ENCODE measurements around the gene GMPR2. TPM values are rescaled to one million over a fixed set of nuclear protein-coding genes. Genes with fewer than 3 reads are reported as not detected.
A peak's percentile ranks its signal among the peaks of the same experiment; 100 is the strongest.

Gene GMPR2
- total and polyA plus RNA-seq, 11 donors = 23.9 to 55.9 (median 31.5) TPM

GRCh38 chr14:24195186-24196070, 37.3 kb upstream of the GMPR2 start, which contains the start of gene TM9SF1:
Gene TM9SF1 (minus strand): TSS chr14:24195441. CDS start chr14:24195019, 422 bp downstream.
- DNase-seq (peak; percentile 89 to 95 (median 93)), ATAC-seq (peak; percentile 89 to 96 (median 94))
- Histone ChIP-seq H3K9me3 (no peaks in the 10 kb centered on the region), H3K27me3 (no peaks in the 10 kb centered on the region), H3K27ac (peak within 1 kb of the TSS; percentile 95 to 100 (median 98)), H3K4me3 (peak within 1 kb of the TSS; percentile 67 to 99 (median 92)), H3K36me3 (peaks cover 0 to 35% (median 23%) of the 10 kb centered on the region in 9 donors), H3K4me1 (peaks cover 2 to 51% (median 24%) of the 10 kb centered on the region in 12 donors)
- TF ChIP-seq POLR2A (IDR thresholded peaks at IDR 0.05) (peak in 1 of 2 donors; percentile 68), CTCF (IDR thresholded peaks at IDR 0.05) (no peak)
- intact Hi-C loops (cut with DNase I) = loop anchor here in 1 of 10 donors (2.0 kb wide), 1 partner anchor 37 kb away; the partner anchor contains the start of genes GMPR2 and NEDD8
- WGBS, 4 donors = 0 to 1% (median 1%) methylated on average over 54 to 89 of the region's 89 CpGs

DNA sequence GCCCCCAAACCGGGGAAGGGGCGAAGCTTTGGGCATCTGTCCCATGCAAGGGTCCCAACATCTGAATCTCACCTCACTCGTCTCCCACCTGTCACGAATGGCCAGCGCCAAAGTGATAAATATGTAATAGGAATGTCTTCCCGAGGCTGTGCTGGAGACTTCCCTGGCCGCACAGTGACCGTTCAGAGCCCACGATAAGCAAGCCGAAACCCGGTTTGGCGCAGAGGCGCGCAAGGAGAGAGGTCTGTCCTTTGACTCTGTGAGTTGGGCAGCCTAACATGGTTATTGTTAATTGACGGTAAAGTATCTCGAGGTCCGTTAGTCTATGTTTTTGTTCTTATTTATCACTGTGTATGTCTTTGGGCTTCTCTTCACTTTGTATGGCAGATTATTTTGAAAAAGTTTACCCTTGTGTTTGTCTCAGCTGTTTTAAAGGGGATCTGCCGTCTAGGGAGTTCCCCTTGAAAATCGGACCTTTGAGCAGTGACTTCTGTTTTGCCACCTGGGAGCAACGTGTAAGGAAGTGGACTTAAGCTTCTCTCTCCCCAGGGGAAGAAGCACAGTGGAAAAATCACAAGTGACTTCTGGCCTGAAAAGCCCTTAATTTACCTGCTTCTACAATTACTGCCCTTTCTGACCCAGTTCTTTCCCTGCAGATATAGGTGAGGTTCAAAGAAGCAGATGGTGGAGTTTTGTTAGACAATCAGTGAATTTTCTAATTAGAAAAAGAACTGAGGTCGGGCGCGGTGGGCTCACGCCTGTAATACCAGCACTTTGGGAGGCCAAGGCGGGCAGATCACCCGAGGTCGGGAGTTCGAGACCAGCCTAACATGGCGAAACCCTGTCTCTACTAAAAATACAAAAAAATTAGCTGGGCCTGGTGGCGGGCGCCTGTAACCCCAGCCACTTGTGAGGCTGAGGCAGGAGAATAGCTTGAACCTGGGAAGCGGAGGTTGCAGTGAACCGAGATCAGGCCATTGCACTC, 36.4 kb upstream of the GMPR2 start:
- TF ChIP-seq POLR2A (IDR thresholded peaks at IDR 0.05) (no peak), CTCF (IDR thresholded peaks at IDR 0.05) (no peak)
- peak in 1 of 5 donors; percentile 24 for DNase-seq
- Histone ChIP-seq H3K9me3 (peaks cover 0 to under 1% (median 0%) of the 10 kb centered on the region in 12 donors), H3K27ac (peak overlapping the region; percentile 95 to 100 (median 98)), H3K36me3 (peaks cover 0 to 38% (median 21%) of the 10 kb centered on the region in 9 donors), H3K4me3 (peak overlapping the region; percentile 67 to 99 (median 92)), H3K4me1 (peaks cover 2 to 50% (median 24%) of the 10 kb centered on the region in 12 donors), H3K27me3 (no peaks in the 10 kb centered on the region)
- ATAC-seq = peak in 3 of 4 donors; percentile 13 to 50 (median 37)
- intact Hi-C loops (cut with DNase I) = no loop called here
- 36 to 37% (median 36%) methylated on average over 32 to 33 of the region's 33 CpGs for WGBS, 4 donors

- ATAC-seq = no peak
- H3K4me1 ChIP-seq = peaks cover 2 to 47% (median 24%) of the 10 kb centered on the region in 12 donors
- no peak overlapping the region for H3K27ac ChIP-seq
- 80 to 94% (median 92%) methylated on average over 2 of the region's 2 CpGs for WGBS, 4 donors
- TF ChIP-seq CTCF (IDR thresholded peaks at IDR 0.05) = no peak
- no peak for TF ChIP-seq POLR2A (IDR thresholded peaks at IDR 0.05)
- intact Hi-C loops (cut with DNase I) = no loop called here
- DNase-seq = no peak
- H3K9me3 ChIP-seq = peaks cover 0 to 4% (median 0%) of the 10 kb centered on the region in 12 donors
- H3K27me3 ChIP-seq = no peaks in the 10 kb centered on the region
- H3K36me3 ChIP-seq = peaks cover 0 to 35% (median 18%) of the 10 kb centered on the region in 9 donors
- peak overlapping the region in 4 of 12 donors; percentile 89 to 99 (median 93) for H3K4me3 ChIP-seq
Measured at GRCh38 chr14:24197056-24197450, 35.7 kb upstream of the GMPR2 start.
